Stimulated activated CD4-positive, alpha-beta T cell treated with anti-CD3 and anti-CD28 coated beads, TNF-alpha, amount 100 ng/mL, for 4 hours (primary cell): ENCODE measurements around the gene ZNF837.
"Not testable (repeated sequence)": the region's sequence is repeated elsewhere in the genome, so short reads cannot be mapped to it uniquely, and the experiment has no call there.

ENCODE experiments used
- DNase-seq, 3 experiments: peaks; one replicate each; pipeline ENCODE4 v3.0.0-alpha.2; 2020; ENCODE audit warnings: low read depth in 3 of 3

The ZNF837 gene

GRCh38 chr19:58396691-58397532, 16.1 kb upstream of the ZNF837 start:
- no peak for DNase-seq

DNA sequence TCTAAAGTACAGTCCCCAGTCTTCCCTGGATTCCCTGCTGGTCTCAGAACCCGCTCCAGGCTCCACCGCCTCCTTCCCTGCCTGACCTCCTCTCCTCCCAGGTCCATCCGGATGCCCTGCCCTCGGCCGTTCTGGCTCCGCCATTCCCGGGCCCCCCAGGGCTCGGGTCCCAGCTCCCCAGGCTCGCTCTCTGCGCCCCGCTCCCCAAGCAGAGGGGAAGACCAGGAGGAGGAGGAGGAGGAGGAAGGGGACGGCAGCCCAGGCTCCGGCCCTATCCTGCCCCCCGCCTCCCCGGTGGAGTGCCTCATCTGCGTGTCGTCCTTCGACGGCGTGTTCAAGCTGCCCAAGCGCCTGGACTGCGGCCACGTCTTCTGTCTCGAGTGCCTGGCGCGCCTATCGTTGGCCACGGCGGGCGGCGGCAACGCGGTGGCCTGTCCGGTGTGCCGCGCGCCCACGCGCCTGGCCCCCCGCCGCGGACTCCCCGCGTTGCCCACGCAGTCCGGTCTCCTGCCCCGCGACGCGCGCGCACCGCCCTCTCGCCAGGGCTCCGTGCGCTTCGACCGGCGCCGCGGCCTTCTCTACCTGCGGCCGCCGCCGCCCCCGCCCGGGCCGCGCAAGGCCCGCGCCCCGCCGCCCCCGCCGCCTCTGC, 15.3 kb upstream of the ZNF837 start:
- DNase-seq, result no peak

DNA sequence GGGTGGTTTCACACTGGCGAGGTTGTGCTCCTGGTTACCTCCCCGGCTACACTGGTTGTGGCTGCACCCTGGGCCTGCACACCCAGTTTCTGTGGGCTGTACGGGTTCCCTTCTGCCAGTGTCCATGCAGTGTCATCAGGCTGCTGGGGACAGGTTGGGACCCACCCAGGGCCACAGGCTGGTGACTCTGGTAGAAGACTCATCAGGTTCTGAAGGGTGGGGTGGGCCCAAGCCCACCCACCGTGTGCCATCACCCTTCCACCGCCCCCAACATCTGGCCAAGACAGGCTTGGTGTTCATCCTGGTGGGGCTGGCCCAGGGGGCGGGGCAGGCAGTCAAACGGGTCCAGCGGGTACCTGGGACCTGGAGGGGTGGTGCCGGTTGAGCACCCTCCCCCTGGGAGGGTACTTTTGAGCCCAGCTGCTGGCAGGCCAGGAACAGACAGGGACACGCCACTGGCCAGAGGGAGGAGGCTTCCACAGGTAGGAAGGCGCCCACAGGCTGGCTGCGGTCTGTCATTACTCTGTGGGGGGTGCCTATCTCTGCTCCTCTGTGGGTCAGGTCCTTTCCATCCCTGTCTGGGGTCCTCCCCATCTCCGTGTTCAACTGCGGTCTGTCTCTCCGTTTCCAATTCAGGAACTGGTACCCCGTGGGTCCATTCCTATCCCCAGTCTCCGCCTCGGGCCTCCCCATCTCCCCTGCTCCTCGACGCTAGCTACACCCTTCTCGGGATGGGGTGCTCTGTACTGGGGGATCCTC, 14.6 kb upstream of the ZNF837 start, which contains the start of gene RNF225:
Gene RNF225, plus strand, starts transcription at position 437 of the 759 bp plus-strand sequence. CDS start 434 bp downstream, outside the sequence.
- DNase-seq, result peak in 1 of 3 experiments; percentile 28

DNA sequence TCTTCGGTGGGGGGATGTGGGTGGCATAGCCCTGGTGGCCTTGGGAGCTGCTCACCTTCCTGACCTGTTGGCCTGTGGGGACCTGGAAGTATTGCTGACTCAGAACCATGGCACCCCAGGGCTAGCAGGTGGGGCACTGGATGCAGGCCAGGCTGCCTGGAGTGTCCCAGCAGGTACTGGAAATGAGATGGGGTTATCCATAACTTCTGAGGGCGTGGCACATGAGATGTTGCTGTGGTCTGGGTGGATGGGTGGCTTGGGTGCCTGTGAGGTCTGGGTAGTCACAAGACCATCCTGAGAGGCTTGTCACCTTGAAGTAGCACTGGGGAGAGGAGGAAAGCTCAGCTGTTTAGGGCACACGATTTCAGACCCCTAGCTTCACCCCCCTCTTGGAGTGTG, 14.0 kb upstream of the ZNF837 start:
- DNase-seq, result no peak

DNA sequence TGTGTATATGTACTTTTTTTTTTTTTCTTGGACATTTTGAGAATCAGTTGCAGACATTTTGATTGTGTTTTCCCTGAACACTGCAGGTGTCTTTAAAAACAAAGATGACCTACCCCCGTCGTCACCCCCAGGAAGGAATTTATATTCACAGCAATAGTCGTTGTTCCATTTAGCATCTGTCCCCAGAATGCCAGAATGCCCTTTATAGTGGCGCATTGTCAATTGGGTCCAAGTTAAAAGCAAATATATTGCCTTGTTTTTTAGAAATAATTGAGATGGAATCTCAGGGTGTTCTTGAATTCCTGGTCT, 12.8 kb upstream of the ZNF837 start:
- no peak for DNase-seq

- DNase-seq, result no peak
Measured at GRCh38 chr19:58392945-58393724, 12.3 kb upstream of the ZNF837 start.

- no peak for DNase-seq
Measured at GRCh38 chr19:58388175-58388526, 7.3 kb upstream of the ZNF837 start.

GRCh38 chr19:58387338-58388174, 6.7 kb upstream of the ZNF837 start:
- DNase-seq, result no peak

- peak; percentile 87 to 94 (median 87) for DNase-seq
Measured at GRCh38 chr19:58386576-58387337, 5.9 kb upstream of the ZNF837 start, which contains the start of gene RPS5. TSS of gene RPS5 (plus strand) at chr19:58387269. CDS start at chr19:58388138, 869 bp downstream.

DNA sequence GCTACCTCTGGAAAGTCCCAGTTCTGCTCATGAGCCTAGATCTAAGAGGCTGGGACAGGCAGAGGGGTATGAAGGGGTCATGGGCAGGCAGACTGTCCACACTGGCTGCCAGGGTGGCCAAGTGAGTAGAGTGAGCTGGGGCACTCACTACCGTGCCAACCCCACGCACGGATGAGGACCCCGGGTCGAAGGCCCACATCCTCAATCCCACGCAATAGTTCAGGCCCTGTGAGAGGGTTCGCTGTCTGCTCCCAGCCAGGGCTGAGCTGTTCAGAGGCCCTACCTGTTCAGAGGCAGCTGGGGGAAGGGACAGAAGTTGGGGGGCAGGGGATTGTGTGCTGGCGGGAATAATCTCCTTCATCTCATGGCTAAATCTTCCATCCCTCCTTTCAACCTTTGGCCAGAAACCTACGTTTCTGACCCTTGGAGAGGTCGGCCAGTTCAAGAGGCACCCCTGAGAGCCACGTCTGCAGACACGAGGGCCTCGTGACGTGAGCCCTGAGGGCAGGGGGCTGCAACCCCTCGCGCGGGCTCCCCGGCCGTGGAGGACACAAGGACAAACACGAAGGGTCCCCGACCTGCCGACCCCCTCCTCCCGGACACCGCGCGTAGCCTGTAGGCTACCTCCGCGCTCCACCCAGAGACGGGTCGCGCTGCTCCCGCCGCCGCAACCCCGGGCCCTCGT, 5.2 kb upstream of the ZNF837 start:
- DNase-seq, result no peak

DNA sequence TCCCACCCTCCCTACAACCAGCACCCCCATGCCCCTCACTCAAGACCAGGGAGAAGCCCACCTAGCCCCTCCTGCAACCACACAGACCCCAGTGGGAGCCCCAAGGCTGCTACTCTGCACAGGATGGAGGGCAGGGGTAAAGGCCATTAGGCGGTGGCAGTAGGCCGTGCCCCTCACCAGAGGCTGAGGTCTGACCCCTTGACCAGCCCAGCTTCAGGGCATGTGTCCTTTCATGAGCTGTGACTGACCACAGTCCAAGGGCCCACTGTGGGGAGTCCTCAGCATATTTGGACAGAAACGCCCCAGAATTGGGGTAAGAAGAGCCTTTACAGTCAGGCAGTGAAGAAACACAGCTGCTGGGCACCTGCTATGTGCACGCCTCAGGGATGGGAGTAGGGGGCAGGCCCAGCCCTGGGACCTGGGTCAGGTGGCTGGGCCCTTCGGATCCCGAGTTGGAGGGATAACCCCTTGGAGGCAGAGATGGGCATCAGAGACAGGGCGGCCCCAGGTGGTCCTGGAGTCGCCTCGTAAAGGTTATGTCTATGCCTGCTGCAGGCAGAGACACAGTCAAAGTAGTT, 4.6 kb upstream of the ZNF837 start:
- DNase-seq, result no peak

- no peak for DNase-seq
Measured at GRCh38 chr19:58382997-58383603, 2.3 kb upstream of the ZNF837 start.

DNA sequence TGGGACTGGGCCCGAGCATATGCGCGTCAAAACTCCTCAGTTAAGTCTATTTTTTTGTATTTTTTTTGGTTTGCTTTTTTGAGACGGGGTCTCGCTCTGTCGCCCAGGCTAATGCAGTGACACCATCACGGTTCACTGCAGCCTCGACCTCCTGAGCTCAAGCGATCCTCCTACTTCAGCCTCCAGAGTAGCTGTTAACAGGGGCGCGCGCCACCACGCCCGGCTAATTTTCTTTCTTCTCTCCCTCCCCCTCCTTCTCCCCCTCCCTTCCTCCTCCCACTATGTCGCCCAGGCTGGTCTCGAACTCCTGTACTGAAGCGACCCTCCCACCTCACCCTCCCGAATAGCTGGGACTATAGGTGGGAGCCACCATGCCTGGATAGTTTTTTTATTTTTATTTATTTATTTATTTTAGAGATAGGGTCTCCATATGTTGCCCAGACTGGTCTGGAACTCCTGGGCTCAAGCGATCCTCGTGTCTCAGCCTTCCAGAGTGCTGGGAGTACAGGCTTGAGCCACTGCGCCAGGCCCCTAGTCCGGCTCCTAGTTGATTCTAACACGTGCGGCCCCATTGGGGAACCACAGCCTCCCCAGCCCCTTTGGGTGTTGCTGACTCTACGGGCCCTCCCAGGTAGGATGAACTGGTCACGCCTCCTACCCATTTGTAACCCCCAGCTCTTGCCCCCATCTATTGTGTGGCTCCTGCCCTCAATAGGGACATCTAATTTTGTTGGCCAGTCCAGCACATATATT, 806 bp upstream of the ZNF837 start:
- no peak for DNase-seq

DNA sequence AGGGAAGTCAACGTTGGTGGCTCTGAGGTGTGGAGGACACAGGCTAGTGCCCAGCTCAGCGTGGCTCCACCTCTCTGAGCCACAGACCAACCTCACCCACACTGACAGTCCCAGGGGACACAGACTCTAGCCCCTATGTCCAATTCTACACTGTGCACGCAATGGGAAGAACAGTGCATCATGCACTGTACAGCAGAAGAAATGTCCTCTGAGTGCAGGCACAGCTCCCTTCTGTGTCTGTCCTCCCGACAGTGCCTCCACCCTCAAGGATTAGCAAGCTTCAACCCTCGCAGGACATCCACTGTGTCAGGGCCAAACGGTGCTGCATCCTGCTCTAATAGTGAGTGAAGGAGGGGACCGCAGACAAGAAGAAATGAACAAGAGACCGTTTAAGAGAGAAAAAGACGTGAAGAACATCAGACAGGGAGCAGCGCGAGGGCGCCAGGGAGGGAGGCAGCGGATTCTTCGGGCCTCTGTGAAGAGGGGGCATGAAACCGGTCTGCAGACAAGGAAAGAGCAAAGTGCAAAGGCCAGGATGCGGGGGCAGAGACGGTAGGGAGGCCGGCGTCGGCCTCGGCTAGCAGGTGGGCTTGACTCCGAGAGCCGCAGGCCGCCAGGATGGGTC, 681 bp downstream of the ZNF837 start:
- DNase-seq, result no peak

- no peak for DNase-seq
Measured at GRCh38 chr19:58379246-58379645, 1.6 kb downstream of the ZNF837 start.

DNA sequence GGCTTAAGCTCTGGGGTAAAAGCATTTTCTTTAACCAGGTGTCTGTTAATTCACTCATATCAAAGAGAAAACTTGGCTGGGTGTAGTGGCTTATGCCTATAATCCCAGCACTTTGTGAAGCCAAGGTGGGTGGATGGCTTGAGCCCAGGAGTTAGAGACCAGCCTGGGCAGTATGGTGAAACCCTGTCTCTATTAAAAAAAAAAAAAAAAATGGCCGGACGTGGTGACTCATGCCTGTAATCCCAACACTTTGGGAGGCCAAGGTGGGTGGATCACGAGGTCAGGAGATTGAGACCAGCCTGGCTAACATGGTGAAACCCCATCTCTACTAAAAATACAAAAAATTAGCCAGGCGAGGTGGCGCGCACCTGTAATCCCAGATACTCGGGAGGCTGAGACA, 4.1 kb downstream of the ZNF837 start:
- DNase-seq, result not testable (repeated sequence)

GRCh38 chr19:58374200-58374599, 6.6 kb downstream of the ZNF837 start:
- DNase-seq, result no peak
